ENCODE results near the gene CNKSR3. TPM values are rescaled to one million over a fixed set of nuclear protein-coding genes. Genes with fewer than 3 reads are reported as not detected.
A peak's percentile ranks its signal among the peaks of the same experiment; 100 is the strongest.

CNKSR3 gene
- total and polyA plus RNA-seq, 5 donors from 2014 or later: 0.25 TPM; not detected in 4

- H3K27ac Mint-ChIP-seq: peak overlapping the region in 2 of 3 donors; percentile 21 to 33
- H3K36me3 Mint-ChIP-seq: peaks cover 3% of the 10 kb centered on the region
- no peak for DNase-seq
- peaks cover 0 to 2% (median 0%) of the 10 kb centered on the region in 7 donors for H3K9me3 Mint-ChIP-seq
- H3K4me3 ChIP-seq (ENCODE audit: low read depth, low read length): no peak overlapping the region
- no peak for ATAC-seq (ENCODE audit: low read depth in 2 of 2)
- H3K27me3 ChIP-seq (ENCODE audit: control insufficient read depth, insufficient read depth, low read length): no peaks in the 10 kb centered on the region
- no peaks in the 10 kb centered on the region for H3K4me1 ChIP-seq (ENCODE audit: control insufficient read depth, insufficient read depth, low read length, poor library complexity, severe bottlenecking)
- peaks cover 10% of the 10 kb centered on the region for H3K27me3 Mint-ChIP-seq
- H3K27ac ChIP-seq (ENCODE audit: insufficient read depth, low read length, poor library complexity, severe bottlenecking): no peak overlapping the region
- peaks cover 0 to 4% (median 3%) of the 10 kb centered on the region in 4 donors for H3K4me1 Mint-ChIP-seq
- H3K36me3 ChIP-seq (ENCODE audit: control insufficient read depth, insufficient read depth, low read length): no peaks in the 10 kb centered on the region
- H3K4me3 Mint-ChIP-seq: no peak overlapping the region
- H3K9me3 ChIP-seq (ENCODE audit: control insufficient read depth in 2 of 2, low read length in 2 of 2): no peaks in the 10 kb centered on the region
Observed at GRCh38 chr6:154500769-154501577, 9.5 kb downstream of the CNKSR3 start.

GRCh38 chr6:154499855-154500589, 10.5 kb downstream of the CNKSR3 start:
- Mint-ChIP-seq H3K9me3 (peaks cover 0 to 2% (median 0%) of the 10 kb centered on the region in 7 donors), H3K4me3 (no peak overlapping the region), H3K36me3 (peaks cover 3% of the 10 kb centered on the region), H3K4me1 (peaks cover 0 to 4% (median 3%) of the 10 kb centered on the region in 4 donors), H3K27ac (no peak overlapping the region), H3K27me3 (peaks cover 10% of the 10 kb centered on the region)
- no peaks in the 10 kb centered on the region for H3K27me3 ChIP-seq (ENCODE audit: control insufficient read depth, insufficient read depth, low read length)
- no peak for ATAC-seq (ENCODE audit: low read depth in 2 of 2)
- H3K27ac ChIP-seq (ENCODE audit: insufficient read depth, low read length, poor library complexity, severe bottlenecking): no peak overlapping the region
- H3K9me3 ChIP-seq (ENCODE audit: control insufficient read depth in 2 of 2, low read length in 2 of 2): no peaks in the 10 kb centered on the region
- no peaks in the 10 kb centered on the region for H3K4me1 ChIP-seq (ENCODE audit: control insufficient read depth, insufficient read depth, low read length, poor library complexity, severe bottlenecking)
- no peak for DNase-seq
- H3K4me3 ChIP-seq (ENCODE audit: low read depth, low read length): no peak overlapping the region
- H3K36me3 ChIP-seq (ENCODE audit: control insufficient read depth, insufficient read depth, low read length): no peaks in the 10 kb centered on the region

DNA sequence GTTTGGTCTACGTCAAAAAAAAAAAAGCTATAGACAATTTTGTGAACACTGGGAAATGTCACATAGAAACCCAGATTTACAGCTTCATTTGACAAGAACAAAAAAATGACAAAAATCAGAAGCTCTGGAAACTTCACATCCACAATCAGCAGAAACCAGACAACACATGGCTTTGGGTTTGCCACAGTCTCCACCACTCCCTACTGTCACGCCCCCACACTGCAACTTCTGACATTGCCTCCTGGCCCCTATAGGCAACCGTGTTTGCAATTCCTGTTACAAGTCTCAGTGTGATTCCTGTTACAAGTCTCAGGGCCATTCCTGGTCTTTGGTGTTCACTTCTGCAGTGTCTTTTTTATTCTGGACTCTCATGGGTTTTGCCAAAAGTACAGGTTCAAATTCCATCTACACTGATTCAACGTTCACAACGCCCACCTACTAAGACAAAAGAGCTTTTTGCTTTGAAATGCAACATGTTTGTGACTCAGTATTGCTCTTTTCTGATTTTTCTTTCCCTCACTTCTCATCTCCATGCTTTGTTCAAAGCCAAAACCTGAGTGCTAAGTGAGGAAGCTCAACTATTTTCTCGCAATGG, 12.0 kb downstream of the CNKSR3 start:
- no peaks in the 10 kb centered on the region for H3K9me3 Mint-ChIP-seq
- DNase-seq (no peak), ATAC-seq (ENCODE audit: low read depth in 2 of 2) (no peak)
- H3K36me3 Mint-ChIP-seq: no peaks in the 10 kb centered on the region
- H3K4me3 Mint-ChIP-seq: no peak overlapping the region
- Histone ChIP-seq H3K36me3 (ENCODE audit: control insufficient read depth, insufficient read depth, low read length) (no peaks in the 10 kb centered on the region), H3K27ac (ENCODE audit: insufficient read depth, low read length, poor library complexity, severe bottlenecking) (no peak overlapping the region), H3K27me3 (ENCODE audit: control insufficient read depth, insufficient read depth, low read length) (no peaks in the 10 kb centered on the region), H3K4me3 (ENCODE audit: low read depth, low read length) (no peak overlapping the region), H3K4me1 (ENCODE audit: control insufficient read depth, insufficient read depth, low read length, poor library complexity, severe bottlenecking) (no peaks in the 10 kb centered on the region), H3K9me3 (ENCODE audit: control insufficient read depth in 2 of 2, low read length in 2 of 2) (no peaks in the 10 kb centered on the region)
- H3K27me3 Mint-ChIP-seq: peaks cover 5% of the 10 kb centered on the region
- peaks cover 0 to 4% (median 3%) of the 10 kb centered on the region in 4 donors for H3K4me1 Mint-ChIP-seq
- no peak overlapping the region for H3K27ac Mint-ChIP-seq

GRCh38 chr6:154496793-154497517, 13.5 kb downstream of the CNKSR3 start:
- H3K4me3 ChIP-seq (ENCODE audit: low read depth, low read length): no peak overlapping the region
- H3K36me3 Mint-ChIP-seq: no peaks in the 10 kb centered on the region

GRCh38 chr6:154496186-154496585, 14.3 kb downstream of the CNKSR3 start:
- Histone ChIP-seq H3K4me1 (ENCODE audit: control insufficient read depth, insufficient read depth, low read length, poor library complexity, severe bottlenecking) (no peaks in the 10 kb centered on the region), H3K27me3 (ENCODE audit: control insufficient read depth, insufficient read depth, low read length) (no peaks in the 10 kb centered on the region), H3K36me3 (ENCODE audit: control insufficient read depth, insufficient read depth, low read length) (no peaks in the 10 kb centered on the region), H3K4me3 (ENCODE audit: low read depth, low read length) (no peak overlapping the region), H3K9me3 (ENCODE audit: control insufficient read depth in 2 of 2, low read length in 2 of 2) (no peaks in the 10 kb centered on the region), H3K27ac (ENCODE audit: insufficient read depth, low read length, poor library complexity, severe bottlenecking) (no peak overlapping the region)
- Mint-ChIP-seq H3K4me3 (no peak overlapping the region), H3K27me3 (no peaks in the 10 kb centered on the region), H3K27ac (peak overlapping the region in 1 of 3 donors; percentile 32), H3K9me3 (no peaks in the 10 kb centered on the region), H3K4me1 (no peaks in the 10 kb centered on the region), H3K36me3 (no peaks in the 10 kb centered on the region)
- ATAC-seq (ENCODE audit: low read depth in 2 of 2) (no peak), DNase-seq (no peak)

More at GRCh38 chr6:154496793-154497517, 13.5 kb downstream of the CNKSR3 start:
- Histone ChIP-seq H3K9me3 (ENCODE audit: control insufficient read depth in 2 of 2, low read length in 2 of 2) (no peaks in the 10 kb centered on the region), H3K27me3 (ENCODE audit: control insufficient read depth, insufficient read depth, low read length) (no peaks in the 10 kb centered on the region), H3K36me3 (ENCODE audit: control insufficient read depth, insufficient read depth, low read length) (no peaks in the 10 kb centered on the region), H3K4me1 (ENCODE audit: control insufficient read depth, insufficient read depth, low read length, poor library complexity, severe bottlenecking) (no peaks in the 10 kb centered on the region), H3K27ac (ENCODE audit: insufficient read depth, low read length, poor library complexity, severe bottlenecking) (no peak overlapping the region)
- Mint-ChIP-seq H3K27ac (no peak overlapping the region), H3K27me3 (peaks cover 5% of the 10 kb centered on the region), H3K9me3 (no peaks in the 10 kb centered on the region), H3K4me1 (peaks cover 0 to 4% (median 3%) of the 10 kb centered on the region in 4 donors), H3K4me3 (no peak overlapping the region)
- no peak for DNase-seq
- no peak for ATAC-seq (ENCODE audit: low read depth in 2 of 2)

- H3K27ac ChIP-seq (ENCODE audit: insufficient read depth, low read length, poor library complexity, severe bottlenecking): no peak overlapping the region
- Mint-ChIP-seq H3K4me1 (peaks cover 0 to 4% (median 0%) of the 10 kb centered on the region in 4 donors), H3K27me3 (peaks cover 4% of the 10 kb centered on the region), H3K4me3 (no peak overlapping the region), H3K36me3 (no peaks in the 10 kb centered on the region), H3K9me3 (no peaks in the 10 kb centered on the region), H3K27ac (no peak overlapping the region)
- H3K9me3 ChIP-seq (ENCODE audit: control insufficient read depth in 2 of 2, low read length in 2 of 2): no peaks in the 10 kb centered on the region
- no peaks in the 10 kb centered on the region for H3K36me3 ChIP-seq (ENCODE audit: control insufficient read depth, insufficient read depth, low read length)
- H3K4me1 ChIP-seq (ENCODE audit: control insufficient read depth, insufficient read depth, low read length, poor library complexity, severe bottlenecking): no peaks in the 10 kb centered on the region
- DNase-seq: no peak
- no peak for ATAC-seq (ENCODE audit: low read depth in 2 of 2)
- H3K27me3 ChIP-seq (ENCODE audit: control insufficient read depth, insufficient read depth, low read length): no peaks in the 10 kb centered on the region
- H3K4me3 ChIP-seq (ENCODE audit: low read depth, low read length): no peak overlapping the region
Observed at GRCh38 chr6:154494592-154495311, 15.7 kb downstream of the CNKSR3 start.
